PC-9 (cell line): ENCODE data around the gene SPHKAP. TPM values are rescaled to one million over a fixed set of nuclear protein-coding genes. Genes with fewer than 3 reads are reported as not detected.

ENCODE experiments used
- BruUV-seq: library from RNA; stranded (reverse); fragments of 400-500 nt; replicated peaks from 2 replicates; lab custom pipeline; 2021; lab: Mats Ljungman, UMichigan
- CTCF ChIA-PET: fragments of 300-600 bp; sonication (Branson Sonifier 250); formaldehyde crosslinking; loops from one replicate; lab custom pipeline; 2022; ENCODE audit warnings: antibody characterized with exemption; lab: Charles Lee
- POLR2A ChIA-PET: fragments of 300-600 bp; sonication (Branson Sonifier 250); formaldehyde crosslinking; loops from one replicate; lab custom pipeline; 2022; ENCODE audit warnings: antibody characterized with exemption; ENCODE audit not compliant: unreplicated experiment; lab: Charles Lee
- DNase-seq, 2 experiments: peaks; one replicate each; pipeline versions ENCODE4 v3.0.0 to v3.0.0-alpha.2; 2015 to 2022; ENCODE audit warnings: mixed read lengths in 1 of 2
- H2AFZ ChIP-seq: fragments of 200-600 bp; sonication (generic); 2 replicates; pipeline ENCODE4 v1.8.1; 2017; ENCODE audit warnings: antibody characterized with exemption
- H3F3A ChIP-seq: fragments of 200-600 bp; sonication (generic); 2 replicates; pipeline ENCODE4 v1.8.1; 2017; ENCODE audit warnings: antibody characterized with exemption, mild to moderate bottlenecking, low read depth; ENCODE audit not compliant: insufficient read depth
- H3K27ac ChIP-seq: fragments of 200-600 bp; sonication (generic); 2 replicates; pipeline ENCODE4 v1.6.1; 2016; ENCODE audit warnings: mixed run types
- H3K27me3 ChIP-seq: fragments of 200-600 bp; sonication (generic); 2 replicates; pipeline ENCODE4 v1.6.1; 2016; ENCODE audit warnings: low read depth, mixed run types; ENCODE audit not compliant: insufficient read depth
- H3K36me3 ChIP-seq: fragments of 200-600 bp; sonication (generic); 2 replicates; pipeline ENCODE4 v1.6.1; 2016; ENCODE audit warnings: low read depth, mixed run types
- H3K4me1 ChIP-seq: fragments of 200-600 bp; sonication (generic); replicated peaks from 2 replicates; pipeline ENCODE4 v1.6.1; 2016; ENCODE audit warnings: mixed run types; ENCODE audit not compliant: insufficient read depth
- H3K4me2 ChIP-seq: fragments of 200-600 bp; sonication (generic); 2 replicates; pipeline ENCODE4 v1.6.1; 2017; ENCODE audit warnings: mixed run types
- H3K4me3 ChIP-seq: fragments of 200-600 bp; sonication (generic); 2 replicates; pipeline ENCODE4 v1.6.1; 2016; ENCODE audit warnings: mixed run types
- H3K79me2 ChIP-seq: fragments of 200-600 bp; sonication (generic); 2 replicates; pipeline ENCODE4 v1.6.1; 2017; ENCODE audit warnings: low read depth, mixed run types
- H3K9me2 ChIP-seq: fragments of 200-600 bp; sonication (generic); 2 replicates; pipeline ENCODE4 v1.8.1; 2017; ENCODE audit warnings: mild to moderate bottlenecking; ENCODE audit not compliant: insufficient read depth
- H3K9me3 ChIP-seq: fragments of 200-600 bp; sonication (generic); 2 replicates; pipeline ENCODE4 v1.8.1; 2016; ENCODE audit warnings: low read depth; ENCODE audit not compliant: insufficient read depth
- H4K20me1 ChIP-seq: fragments of 200-600 bp; sonication (generic); 2 replicates; pipeline ENCODE4 v1.8.1; 2017; ENCODE audit not compliant: insufficient read depth
- EZH2 ChIP-seq: fragments of 200-600 bp; sonication (generic); IDR thresholded peaks from 2 replicates; pipeline ENCODE4 v1.8.0; 2017; ENCODE audit warnings: antibody characterized with exemption, low read depth
- intact Hi-C: fragments of 100-400 bp; cut with micrococcal nuclease; formaldehyde crosslinking; loops from one replicate; pipeline ENCODE4 v1.10.0; 2022; ENCODE audit not compliant: unreplicated experiment
- total RNA-seq: library from RNA; stranded (reverse); gene quantifications from 2 replicates; pipeline ENCODE4 v1.2.3, GENCODE V29; 2021
- TF ChIP-seq, protein P1 (sequence below): fragments of 200-600 bp; sonication (generic); conservative IDR thresholded peaks from 2 replicates; pipeline ENCODE4 v1.6.1; 2017; ENCODE audit warnings: mixed run types, antibody characterized with exemption, mild to moderate bottlenecking, moderate library complexity

Gene SPHKAP
- total RNA-seq, 1 experiment from 2014 or later = not detected

DNA sequence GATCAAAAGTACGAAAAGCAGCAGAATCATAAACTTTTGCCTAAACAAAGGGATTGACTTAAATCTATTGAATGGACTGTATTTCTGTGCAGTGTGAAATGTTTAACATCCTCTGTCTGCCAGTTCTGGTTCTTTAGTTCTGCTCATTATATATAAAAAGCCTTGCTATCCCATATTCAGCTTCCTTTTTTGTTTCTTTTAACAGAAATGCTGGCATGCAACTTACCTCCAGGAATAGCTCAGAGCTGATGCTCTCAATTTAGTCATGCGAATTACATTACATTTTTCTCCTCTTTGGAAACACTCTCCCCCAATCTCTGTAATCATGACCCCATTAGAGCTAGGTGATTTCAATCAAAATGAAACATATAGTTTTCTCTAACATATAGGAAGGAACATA, 73.6 kb downstream of the SPHKAP start:
- H3F3A ChIP-seq = no peaks in the 10 kb centered on the region
- no peaks in the 10 kb centered on the region for H4K20me1 ChIP-seq
- no peaks in the 10 kb centered on the region for H3K9me2 ChIP-seq
- no peak for DNase-seq
- ChIA-PET CTCF (no interaction called here), POLR2A (no interaction called here)
- H3K79me2 ChIP-seq = no peaks in the 10 kb centered on the region
- intact Hi-C loops = no loop called here
- TF ChIP-seq EZH2 = no peak
- TF ChIP-seq, protein P1, sequence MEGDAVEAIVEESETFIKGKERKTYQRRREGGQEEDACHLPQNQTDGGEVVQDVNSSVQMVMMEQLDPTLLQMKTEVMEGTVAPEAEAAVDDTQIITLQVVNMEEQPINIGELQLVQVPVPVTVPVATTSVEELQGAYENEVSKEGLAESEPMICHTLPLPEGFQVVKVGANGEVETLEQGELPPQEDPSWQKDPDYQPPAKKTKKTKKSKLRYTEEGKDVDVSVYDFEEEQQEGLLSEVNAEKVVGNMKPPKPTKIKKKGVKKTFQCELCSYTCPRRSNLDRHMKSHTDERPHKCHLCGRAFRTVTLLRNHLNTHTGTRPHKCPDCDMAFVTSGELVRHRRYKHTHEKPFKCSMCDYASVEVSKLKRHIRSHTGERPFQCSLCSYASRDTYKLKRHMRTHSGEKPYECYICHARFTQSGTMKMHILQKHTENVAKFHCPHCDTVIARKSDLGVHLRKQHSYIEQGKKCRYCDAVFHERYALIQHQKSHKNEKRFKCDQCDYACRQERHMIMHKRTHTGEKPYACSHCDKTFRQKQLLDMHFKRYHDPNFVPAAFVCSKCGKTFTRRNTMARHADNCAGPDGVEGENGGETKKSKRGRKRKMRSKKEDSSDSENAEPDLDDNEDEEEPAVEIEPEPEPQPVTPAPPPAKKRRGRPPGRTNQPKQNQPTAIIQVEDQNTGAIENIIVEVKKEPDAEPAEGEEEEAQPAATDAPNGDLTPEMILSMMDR = no peak
- no peak overlapping the region for H3K4me3 ChIP-seq
- no peak overlapping the region for H2AFZ ChIP-seq
- no TSS peak for BruUV-seq
- H3K27ac ChIP-seq = no peak overlapping the region
- no peaks in the 10 kb centered on the region for H3K9me3 ChIP-seq
- H3K4me1 ChIP-seq = no peaks in the 10 kb centered on the region
- H3K4me2 ChIP-seq = no peak overlapping the region
- H3K27me3 ChIP-seq = no peaks in the 10 kb centered on the region
- no peaks in the 10 kb centered on the region for H3K36me3 ChIP-seq

DNA sequence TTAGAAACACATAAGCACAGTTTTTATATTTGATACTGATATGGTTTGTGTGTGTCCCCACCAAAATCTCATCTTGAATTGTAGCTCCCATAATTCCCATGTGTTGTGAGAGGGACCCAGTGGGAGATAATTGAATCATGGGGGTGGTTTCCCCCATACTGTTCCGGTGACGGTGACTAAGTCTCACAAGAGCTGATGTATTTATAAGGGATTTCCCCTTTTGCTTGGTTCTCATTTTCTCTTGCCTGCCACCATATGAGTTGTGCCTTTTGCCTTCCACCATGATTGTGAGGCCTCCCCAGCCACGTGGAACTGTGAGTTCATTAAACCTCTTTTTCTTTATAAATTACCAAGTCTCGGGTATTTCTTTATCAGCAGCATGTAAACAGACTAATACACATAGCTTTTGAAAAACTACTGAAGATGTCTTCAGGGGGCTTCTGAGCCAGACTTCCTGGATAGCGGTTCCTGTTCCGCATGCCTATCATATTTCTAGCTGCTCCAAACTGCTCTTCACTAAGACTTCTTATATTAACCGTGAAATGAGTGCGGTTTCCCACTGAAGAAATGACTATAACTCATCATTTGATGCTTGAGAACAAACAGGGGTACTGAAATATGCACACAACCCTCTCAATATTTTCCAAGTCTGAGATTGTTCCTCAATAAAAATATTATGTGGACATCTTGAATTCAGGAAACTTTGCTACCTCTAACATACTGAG, 75.8 kb downstream of the SPHKAP start:
- Histone ChIP-seq H3K4me3 (no peak overlapping the region), H3F3A (no peaks in the 10 kb centered on the region), H3K27ac (no peak overlapping the region), H2AFZ (no peak overlapping the region), H3K79me2 (no peaks in the 10 kb centered on the region), H3K4me2 (no peak overlapping the region), H4K20me1 (no peaks in the 10 kb centered on the region), H3K4me1 (no peaks in the 10 kb centered on the region), H3K27me3 (no peaks in the 10 kb centered on the region), H3K9me3 (no peaks in the 10 kb centered on the region), H3K9me2 (no peaks in the 10 kb centered on the region), H3K36me3 (no peaks in the 10 kb centered on the region)
- TF ChIP-seq, protein P1 = no peak
- TF ChIP-seq EZH2 = no peak
- ChIA-PET POLR2A (no interaction called here), CTCF (no interaction called here)
- DNase-seq = no peak
- intact Hi-C loops = no loop called here
- no TSS peak for BruUV-seq

DNA sequence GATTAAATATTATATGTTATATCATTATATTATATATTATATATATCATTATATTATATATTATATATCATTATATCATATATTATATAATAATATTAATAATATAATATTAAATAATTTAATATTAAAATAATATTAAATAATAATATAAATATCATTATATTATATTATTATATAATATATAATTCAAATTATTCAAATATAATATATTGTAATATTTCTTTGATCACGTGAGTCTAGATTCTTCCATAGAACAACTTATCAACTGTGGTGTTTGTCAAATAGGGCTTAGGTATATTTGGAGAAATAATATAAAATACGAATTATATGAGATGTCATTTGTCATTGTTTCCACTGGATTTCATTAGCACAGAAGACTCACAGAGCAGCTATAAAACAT, 77.3 kb downstream of the SPHKAP start:
- Histone ChIP-seq H3K9me2 (no peaks in the 10 kb centered on the region), H3K36me3 (no peaks in the 10 kb centered on the region), H3K4me2 (no peak overlapping the region), H2AFZ (no peak overlapping the region), H3K4me3 (no peak overlapping the region), H3F3A (no peaks in the 10 kb centered on the region), H3K27me3 (no peaks in the 10 kb centered on the region), H3K9me3 (no peaks in the 10 kb centered on the region), H3K27ac (no peak overlapping the region), H4K20me1 (no peaks in the 10 kb centered on the region), H3K79me2 (no peaks in the 10 kb centered on the region), H3K4me1 (no peaks in the 10 kb centered on the region)
- no TSS peak for BruUV-seq
- no peak for DNase-seq
- TF ChIP-seq EZH2 = no peak
- TF ChIP-seq, protein P1 = no peak
- ChIA-PET CTCF (no interaction called here), POLR2A (no interaction called here)
- intact Hi-C loops = no loop called here
